ENCODE results near the gene CCDC180.

DNA sequence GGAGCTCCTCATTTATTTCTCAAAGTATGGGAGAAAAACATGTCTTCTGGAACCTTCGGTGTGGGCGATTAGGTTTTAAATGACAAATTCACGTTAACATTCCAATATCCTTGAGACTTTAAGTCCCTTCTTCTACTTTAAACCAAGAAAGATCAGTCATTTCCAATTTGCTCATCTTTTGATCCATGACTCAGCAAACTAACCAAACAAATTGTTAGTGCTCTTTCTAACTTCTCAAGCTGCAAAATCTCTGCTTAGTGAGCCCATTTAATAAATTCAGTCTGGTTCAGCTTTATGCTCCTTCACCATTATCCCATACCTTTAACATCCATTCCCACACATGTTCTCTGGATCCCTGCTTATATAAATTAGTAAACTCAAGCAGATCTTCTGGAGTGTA lies 5.5 kb upstream of the CCDC180 start:
- no peak for TF ChIP-seq POLR2AphosphoS5 (IDR thresholded peaks at IDR 0.05; ENCODE audit: borderline replicate concordance, low read depth, low read length)
- no peak for TF ChIP-seq EZH2 (IDR thresholded peaks at IDR 0.05)
- no peak for TF ChIP-seq FOXP2 (optimal IDR thresholded peaks at IDR 0.05; ENCODE audit: control extremely low read depth, extremely low read length, insufficient read depth)
